AG09319 (cell line): ENCODE data around the gene MBNL2.

Experiments
- DNase-seq: peaks from one replicate; pipeline ENCODE4 v3.0.0-alpha.2; 2010; ENCODE audit warnings: low read depth; ENCODE audit errors: extremely low read depth
- CTCF ChIP-seq: IDR thresholded peaks from 2 replicates; pipeline ENCODE4 v1.5.1; 2011; ENCODE audit warnings: low read depth, mild to moderate bottlenecking, inconsistent platforms, low read length, moderate library complexity

MBNL2 gene

GRCh38 chr13:97279913-97280312 lies 57.8 kb downstream of the MBNL2 start:
- no peak for TF ChIP-seq CTCF

GRCh38 chr13:97280478-97280877 lies 58.3 kb downstream of the MBNL2 start:
- DNase-seq: no peak
- TF ChIP-seq CTCF: no peak

More at GRCh38 chr13:97279913-97280312, 57.8 kb downstream of the MBNL2 start:
- no peak for DNase-seq

- DNase-seq: no peak
- TF ChIP-seq CTCF: no peak
These were observed 58.9 kb downstream of the MBNL2 start for GRCh38 chr13:97281028-97281427.

- no peak for DNase-seq
- TF ChIP-seq CTCF: no peak
These were observed 60.6 kb downstream of the MBNL2 start for GRCh38 chr13:97282705-97283104.

GRCh38 chr13:97283888-97284287 lies 61.8 kb downstream of the MBNL2 start:
- TF ChIP-seq CTCF: no peak
- no peak for DNase-seq

- no peak for TF ChIP-seq CTCF
- no peak for DNase-seq
These were observed 62.4 kb downstream of the MBNL2 start for GRCh38 chr13:97284558-97284957.

GRCh38 chr13:97285221-97285955 lies 63.3 kb downstream of the MBNL2 start:
- TF ChIP-seq CTCF: no peak
- no peak for DNase-seq
